GM21515 (cell line): ENCODE data around the gene ATXN10.

Experiments
- ATAC-seq: cut with Tn5 transposase; IDR thresholded peaks from one replicate; pipeline ENCODE4 v1.9.1; 2021; ENCODE audit not compliant: unreplicated experiment

Gene ATXN10

DNA sequence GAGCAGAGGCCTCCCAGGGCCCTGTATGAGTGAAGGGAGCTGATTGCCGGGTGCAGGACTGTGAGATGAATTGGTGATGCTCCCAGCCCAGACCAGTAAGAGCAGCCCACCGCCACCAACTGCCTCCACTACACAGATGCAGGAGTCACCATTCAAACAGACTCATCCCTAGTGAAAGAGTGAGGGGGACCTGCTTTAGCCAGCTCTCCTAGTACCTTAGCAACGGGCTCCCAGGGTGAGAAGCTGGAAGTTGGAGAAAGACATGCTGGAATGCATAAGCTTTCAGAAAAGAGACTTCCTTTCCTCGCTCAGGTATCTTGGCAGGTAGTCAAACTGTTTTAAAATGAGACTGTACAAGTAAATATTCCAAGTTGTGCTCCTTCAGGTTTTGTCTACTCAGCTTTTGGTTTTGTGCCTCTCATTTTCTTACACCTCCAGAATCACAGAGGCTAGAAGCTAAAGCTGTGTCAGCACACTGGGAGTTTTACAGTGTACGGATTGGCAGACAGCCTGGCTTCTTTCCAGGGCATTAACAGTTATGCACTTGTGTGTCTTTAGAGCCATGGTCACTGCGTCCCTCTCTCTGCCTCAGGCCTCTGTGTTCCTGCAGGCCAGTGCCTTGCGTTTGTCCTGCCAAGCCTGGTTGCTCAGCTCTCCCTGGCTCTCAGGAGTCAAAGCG is 146.2 kb downstream of the ATXN10 start:
- ATAC-seq: no peak

DNA sequence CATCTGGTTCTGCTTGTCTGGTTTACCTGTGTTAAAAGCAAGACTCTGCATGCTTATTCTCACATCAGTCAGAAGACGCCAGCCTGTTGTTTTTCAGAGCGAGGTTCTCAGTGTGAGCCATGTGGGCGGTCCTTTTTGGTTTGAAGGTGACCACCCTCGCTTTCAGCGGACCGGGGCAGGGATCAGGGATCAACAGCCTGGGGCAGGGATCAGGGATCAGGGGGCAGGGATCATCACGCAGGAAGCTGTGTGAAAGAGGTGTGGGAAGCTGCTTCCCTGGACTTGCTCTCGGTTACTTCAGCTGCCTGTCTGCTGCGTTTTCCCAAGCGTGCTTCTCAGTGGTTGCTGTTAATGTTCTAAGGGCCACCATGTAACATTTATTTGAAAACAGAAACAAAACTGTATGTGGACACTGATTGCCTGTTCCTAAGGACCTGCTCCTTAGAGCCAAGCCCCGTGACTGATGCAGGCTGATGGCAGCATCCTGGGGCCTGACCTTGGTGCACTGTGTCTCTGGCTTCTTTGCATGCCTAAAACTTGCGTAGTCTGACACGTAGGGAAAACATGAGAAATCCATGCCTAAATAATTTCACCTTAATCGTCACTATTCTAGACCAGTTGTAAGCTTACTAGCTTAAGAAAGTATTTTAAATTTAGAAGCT is 146.9 kb downstream of the ATXN10 start:
- no peak for ATAC-seq

DNA sequence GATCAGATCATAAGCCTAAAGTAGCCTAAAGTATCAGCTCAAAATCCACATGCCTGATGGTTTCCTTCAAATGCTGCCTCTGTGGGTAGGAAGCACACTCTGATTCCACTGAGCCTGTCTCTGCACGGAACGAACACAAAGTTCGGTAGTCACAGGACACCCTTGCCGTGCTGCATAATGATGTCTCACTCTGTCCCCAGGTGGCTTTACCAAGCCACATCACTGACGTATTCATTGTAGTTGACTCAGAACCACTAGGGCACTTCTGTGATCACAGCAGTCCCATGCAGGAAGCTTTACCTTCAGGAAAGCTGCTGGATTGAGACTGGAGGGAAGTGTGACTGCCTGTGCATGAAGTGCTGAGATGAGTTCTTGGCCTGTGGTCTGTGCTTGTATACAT is 147.7 kb downstream of the ATXN10 start:
- no peak for ATAC-seq

DNA sequence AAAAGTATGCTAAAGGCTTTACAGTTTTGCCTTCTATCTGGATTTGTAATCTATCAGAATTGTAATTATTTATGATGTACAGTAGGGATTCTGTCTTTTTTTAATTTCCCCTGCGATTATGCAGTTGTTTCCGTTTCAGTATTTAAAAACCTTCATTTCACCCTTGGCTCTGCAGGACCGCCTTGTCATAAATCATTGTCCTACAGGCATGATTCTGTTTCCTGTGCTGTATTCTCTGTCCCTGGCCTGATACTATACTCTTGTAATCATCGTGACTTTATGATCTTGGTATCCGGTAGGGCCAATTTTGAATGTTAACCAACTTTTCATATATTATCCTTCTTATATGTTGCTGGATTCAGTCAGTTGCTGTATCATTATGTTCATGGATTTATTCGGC is 151.7 kb downstream of the ATXN10 start:
- ATAC-seq: no peak

DNA sequence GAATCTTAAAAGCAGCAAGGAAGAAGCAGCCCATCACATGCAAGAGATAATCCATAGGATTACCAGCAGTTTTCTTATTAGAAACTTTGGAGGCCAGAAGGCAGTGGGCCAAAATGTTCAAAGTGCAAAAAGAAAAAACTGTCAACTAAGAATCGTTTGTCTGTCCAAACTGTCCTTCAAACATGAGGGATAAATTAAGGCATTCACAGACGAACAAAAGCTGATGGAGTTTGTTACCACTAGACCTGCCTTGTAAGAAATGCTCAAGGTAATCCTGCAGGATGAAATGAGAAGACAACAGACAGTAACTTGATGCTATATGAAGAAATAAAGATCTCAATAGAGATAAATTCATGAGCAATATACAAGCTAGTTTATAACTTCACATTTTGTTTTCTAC is 154.9 kb downstream of the ATXN10 start:
- ATAC-seq: no peak

DNA sequence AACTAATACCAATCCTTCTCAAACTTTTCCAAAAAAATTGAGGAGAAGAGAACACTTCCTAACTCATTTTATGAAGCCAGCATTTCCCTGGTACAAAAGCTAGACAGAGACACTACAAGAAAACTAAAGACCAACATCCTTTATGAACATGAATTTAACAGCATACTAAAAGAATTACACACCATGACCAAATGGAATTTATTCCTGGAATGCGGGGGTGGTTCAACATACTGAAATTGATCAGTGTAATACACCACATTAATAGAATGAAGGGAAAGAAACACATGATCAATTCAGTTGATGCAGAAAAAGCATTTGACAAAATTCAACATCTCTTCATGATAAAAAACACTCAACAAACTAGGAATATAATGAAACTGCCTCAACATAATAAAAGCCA is 157.2 kb downstream of the ATXN10 start:
- ATAC-seq: no peak

DNA sequence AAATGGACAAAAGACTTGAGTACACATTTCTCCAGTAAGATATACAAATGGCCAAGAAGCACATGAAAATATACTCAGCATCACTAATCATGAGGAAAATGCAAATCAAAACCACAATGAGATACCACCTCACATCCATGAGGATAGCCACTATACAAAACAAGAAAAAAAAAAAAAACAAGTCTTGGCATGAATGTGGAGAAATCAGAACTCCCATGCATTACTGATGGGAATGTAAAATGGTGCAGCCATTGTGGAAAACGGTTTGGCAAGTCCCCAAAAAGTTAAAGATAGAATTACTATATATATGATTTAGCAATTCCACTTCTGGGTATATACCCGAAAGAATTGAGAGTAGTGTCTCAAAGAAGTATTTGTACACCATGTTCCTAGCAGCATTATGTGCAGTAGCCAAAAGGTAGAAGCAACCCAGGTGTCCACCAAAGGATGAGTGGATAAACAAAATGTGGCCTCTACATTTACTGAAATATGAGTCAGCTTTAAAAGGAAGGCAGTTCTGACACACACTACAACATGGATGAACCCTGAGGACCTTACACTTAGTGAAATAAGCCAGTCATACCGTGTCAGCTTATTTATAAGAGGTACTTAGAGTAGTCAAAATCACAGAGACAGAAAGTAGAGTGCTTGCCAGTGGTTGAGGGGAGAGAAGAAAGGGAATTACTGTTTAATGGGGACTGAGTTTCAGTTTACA is 159.1 kb downstream of the ATXN10 start:
- no peak for ATAC-seq

DNA sequence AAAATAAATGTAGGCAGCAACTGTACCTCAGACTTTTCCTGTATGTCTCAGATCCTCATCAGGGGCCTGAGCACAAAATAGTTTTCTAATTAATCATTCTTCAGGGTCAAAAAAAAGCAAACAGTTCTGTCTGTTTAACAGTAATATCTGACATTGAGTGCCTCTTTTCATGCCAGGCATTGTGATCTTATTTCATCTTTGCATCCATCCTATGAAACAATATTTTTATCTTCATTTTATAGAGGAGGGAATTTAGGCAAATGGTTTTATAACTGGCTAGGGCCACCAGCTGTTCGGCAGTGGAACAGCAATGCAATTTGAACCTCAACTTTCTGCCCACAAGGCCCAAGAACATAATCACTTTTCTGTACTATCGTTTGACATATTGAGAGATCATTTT is 159.8 kb downstream of the ATXN10 start:
- no peak for ATAC-seq

DNA sequence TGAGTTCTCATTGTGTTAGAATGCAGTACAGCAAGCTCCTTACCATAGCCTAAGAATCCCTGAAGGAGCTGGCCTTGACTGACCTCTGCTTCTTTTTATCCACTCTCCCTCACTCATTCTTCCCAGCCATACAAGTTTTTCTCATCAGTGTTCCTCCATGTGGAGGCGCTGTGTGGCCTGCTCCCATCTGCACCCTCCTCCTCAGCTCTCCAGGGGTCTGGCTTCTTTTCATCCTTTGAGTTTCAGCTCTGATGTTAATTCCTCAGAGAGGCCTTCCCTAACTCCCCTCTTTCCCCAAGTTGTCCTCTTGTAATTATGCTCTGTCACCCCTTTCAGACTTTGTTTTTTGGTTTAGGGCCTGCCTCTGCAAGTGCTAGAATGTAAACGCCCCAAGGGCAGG is 160.5 kb downstream of the ATXN10 start:
- no peak for ATAC-seq

DNA sequence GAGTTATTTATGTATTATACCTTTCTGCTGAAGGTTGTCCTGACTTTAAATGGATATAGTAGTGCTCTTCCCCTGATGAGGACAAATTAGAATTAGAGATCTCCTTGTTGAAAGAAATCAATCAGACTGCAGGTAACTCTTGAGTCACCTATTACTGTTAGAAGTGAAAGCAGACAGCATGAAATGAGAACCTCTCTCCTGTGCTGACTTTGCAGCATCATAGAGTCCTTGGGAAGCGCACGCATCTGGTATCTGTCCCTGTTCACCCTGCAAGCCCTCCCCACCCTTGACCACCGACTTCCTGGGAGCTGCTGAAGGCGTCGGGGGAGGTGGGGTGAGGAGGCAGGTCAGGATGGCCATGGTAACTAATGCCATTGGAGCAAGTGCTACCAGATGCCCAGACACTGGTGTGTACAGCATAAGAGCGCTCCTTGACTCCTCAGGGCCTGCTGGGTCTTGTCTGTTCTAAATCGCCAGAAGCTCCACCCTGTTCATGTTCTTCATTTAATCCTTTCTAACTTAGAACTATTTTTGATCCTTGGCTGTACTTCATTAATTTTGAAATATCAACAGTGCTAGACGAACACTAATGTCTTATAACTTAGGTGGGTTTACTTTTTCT is 161.4 kb downstream of the ATXN10 start:
- no peak for ATAC-seq

DNA sequence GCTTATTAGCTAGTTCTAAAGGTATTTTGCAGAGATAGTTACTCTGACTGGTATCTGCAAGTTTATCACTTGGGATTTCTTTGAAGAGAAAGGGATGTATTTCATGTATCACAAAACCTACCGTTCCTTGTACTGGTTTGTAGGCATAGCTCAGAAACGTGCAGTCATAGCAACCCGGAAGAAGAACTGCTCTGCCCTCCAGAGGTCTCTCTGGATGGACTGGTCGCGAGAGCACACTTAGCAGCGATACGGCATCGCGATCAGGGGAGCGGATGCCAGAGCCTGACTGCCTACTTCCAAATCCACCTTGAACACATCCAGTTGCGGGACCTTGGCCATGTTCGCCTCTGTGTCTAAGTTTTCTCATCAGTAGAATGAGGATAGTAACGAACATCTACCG is 162.0 kb downstream of the ATXN10 start:
- no peak for ATAC-seq

DNA sequence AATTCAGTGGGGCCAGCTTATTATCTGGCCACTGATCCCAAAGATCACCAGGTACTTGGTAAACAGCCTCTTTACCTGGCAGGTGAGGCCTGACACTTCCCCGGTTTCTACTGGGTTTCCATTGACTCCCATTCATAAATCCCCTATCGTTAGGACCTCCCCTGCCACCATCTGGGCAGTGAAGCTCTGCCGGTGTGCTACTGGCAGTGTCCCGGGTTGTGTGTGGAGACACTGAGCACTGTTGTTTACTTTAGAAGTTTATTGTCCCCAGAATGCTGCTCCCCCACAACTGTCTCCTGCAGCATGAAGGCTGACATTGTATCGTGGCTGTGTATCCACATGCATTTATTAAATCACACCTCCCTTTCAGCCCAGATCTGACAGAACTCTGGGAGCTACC is 162.6 kb downstream of the ATXN10 start:
- ATAC-seq: no peak

DNA sequence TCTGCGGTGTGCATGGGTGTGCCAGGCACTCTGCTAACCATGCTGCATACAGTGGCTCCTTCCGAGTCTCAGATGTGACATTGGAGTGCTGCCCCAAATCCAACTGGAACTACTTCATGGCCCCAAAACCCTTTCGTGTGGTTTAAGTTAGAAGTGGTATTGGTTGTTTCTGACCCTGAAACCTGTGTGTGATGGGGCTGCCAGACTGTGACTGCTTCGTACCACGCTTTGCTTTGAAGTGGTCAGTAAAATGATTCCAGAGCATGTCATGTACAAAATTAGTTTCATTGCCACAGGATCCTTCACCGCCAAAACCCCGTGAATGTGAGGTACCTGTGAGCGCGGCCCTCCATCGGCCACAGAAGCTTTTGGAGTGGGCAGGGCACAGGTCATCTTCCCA is 163.2 kb downstream of the ATXN10 start:
- ATAC-seq: no peak

DNA sequence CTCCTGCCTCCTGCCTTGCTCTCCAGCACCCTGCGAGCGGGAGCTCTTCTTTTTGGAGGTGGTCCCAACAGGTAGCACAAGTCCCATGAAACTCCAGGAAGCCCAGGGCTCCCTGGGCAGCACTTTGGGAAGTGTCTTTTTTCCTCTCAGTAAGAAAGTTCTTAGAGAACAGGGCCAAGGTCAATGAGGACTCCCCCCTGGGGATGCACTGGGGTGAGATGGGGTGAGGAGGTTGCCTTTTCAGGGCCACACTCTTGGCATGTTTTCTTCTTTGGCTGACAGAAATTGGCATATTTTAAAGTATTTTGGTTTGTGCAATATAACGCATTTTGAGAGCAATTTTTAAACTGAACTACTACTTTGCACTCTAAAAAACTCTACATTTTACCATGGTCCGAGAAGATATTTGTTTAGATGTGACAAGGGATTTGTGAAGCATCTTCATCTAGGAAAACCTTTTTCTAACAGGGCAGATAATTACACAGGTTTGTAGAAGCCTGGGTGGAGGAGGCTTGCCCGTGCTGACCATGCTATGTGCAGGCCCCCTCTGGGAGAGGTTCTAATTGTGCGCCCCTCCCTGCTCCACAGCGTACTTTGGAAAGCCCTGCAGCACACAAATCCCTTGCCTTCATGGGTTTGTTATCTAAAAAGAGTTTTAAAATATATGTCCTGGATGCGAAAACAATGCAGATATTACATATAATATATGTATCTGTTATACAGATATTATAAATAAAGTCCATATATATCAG is 165.0 kb downstream of the ATXN10 start:
- no peak for ATAC-seq

DNA sequence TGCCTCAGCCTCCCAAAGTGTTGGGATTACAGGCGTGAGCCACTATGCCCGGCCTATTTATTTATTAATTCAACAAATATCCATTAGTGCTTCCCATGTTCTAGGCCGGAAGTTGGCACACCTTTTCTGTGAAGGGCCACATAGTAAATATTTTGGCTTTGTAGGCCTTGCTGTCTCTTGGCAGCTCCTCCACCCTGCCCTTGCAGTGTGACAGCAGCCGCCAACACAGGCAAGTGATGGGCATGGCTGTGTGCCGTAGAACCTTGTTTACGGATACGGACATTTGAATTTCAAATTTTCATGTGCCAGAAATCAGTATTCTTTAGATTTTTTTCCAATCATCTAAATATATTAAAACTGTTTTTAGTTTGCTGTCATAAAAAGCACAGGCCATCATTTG is 165.9 kb downstream of the ATXN10 start:
- ATAC-seq: no peak

DNA sequence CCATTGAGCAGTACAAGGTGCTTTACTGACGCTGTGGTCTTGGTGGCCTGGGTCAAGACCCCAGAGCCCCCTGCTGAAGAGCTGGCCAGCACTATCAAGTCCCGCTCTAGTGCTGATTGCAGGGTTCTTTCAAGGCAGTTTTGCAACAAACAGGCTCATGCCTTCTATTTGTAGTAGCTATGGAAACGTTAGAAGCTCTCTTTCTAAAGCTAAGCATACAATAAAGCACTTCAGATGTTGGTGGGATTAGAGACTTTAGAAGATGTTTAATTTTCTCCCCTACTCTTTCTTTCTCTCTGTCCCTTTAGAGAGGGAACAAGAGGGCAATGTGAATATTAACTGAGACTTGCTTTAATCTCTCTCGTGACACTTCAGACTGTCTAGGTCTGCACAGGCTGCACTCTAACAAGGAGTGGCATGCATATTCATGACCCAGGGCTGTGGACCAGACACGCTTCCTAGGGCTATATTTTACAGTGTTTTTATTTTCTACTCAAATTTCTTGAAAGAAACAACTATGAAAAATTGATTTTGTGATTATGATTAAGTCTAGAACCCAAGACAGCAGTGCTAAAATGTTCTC is 166.8 kb downstream of the ATXN10 start:
- no peak for ATAC-seq

DNA sequence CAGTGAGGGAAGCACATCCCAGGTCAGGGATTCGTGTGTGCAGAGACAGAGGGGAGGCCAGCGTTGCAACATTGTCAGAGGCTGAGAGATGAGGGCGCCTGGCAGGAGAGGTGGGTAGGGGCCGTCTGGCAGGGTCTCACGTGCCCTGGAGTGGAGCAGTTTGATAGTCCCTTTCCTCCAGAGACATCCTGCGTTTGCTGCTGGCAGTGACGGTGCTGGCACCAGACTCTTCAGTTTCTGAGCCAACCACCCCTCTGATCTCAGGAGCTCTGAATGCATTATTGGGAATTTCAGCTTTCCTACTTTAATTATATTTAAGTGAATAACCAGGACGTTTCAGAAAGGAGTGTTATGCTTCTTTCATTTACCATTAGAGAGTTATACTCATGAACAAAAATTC is 168.8 kb downstream of the ATXN10 start:
- no peak for ATAC-seq

DNA sequence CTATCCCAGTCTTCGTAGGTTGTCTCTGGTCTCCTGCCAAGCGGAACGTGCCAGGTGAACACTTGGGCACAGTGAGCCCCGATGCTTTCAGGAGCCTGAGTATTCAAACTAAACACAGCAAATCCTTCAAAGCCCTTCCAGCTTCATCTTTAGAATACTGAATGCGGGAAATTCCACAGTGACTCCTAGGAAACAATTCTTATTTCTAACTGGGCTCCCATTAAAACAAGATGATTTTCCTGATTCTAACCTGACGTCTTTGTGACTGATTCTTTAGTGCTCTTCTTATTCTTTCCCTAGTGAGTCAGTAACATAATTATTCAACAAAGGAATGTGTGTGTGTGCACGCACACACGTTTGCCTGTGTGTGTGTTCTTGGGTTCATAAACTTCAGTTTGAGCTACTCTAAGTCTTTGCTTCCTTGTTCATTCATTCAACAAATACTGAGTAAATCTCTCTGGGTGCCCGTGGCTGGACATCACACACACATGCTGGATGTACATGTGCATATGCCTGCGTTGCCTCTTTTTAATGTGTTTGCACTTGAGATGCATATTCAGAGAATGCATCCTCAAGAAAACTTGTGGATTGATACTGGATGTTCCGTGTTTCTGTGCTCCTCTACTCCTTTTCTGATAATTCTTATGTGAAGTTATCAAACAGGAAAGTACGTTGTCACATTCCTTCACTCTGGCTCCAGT is 170.8 kb downstream of the ATXN10 start:
- no peak for ATAC-seq

DNA sequence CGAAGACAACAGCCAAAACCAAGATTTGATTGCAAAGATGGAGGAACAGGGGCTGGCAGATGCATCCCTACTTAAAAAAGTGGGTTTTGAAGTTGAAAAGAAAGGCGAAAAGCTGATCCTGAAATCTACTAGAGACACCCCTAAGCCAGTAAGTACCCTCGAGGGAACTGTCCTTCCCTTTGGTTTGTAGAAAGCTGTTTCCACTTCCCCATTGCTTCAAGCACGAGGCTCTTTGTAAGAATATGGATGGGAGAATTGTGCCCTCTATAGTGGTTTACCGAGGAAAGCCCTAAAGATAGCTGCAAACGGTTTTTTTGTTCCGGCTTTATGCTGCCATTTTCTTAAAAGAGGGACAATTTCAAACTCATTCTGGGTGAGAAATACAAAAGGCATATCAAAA is 171.4 kb downstream of the ATXN10 start:
- no peak for ATAC-seq

DNA sequence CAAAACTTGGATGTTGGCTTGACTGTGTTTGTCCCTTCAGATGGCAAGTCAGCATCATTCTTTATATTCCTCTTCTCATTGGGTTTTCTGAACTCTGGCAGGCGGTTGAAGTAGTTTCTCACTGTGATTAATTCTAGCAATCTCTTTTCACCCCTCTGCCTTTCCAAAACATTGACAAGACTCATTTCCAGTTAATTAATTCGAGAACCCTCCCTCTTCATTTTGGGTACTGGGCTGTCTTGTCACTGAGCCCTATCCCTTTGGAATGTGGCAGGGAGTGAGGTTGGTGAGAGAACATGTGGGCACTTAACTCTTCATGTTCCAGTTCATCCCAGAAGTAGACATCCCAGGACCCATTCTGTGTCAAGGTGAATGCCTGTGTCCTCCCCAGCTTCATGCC is 172.4 kb downstream of the ATXN10 start:
- ATAC-seq: no peak
